Measurements from ENCODE around the gene YIPF3. TPM values are rescaled to one million over a fixed set of nuclear protein-coding genes. Genes with fewer than 3 reads are reported as not detected.

YIPF3 gene
- polyA plus RNA-seq, 1 of the 3 experiments (the other 2 are of a cell fraction), result 219 TPM

GRCh38 chr6:43477235-43478007 is 39.3 kb downstream of the YIPF3 start, which contains the start of gene TJAP1 (continued):
- 0 out of 2 replicates have a peak, but pooled peaks have one; percentile 31 for TF ChIP-seq REST (IDR thresholded peaks at IDR 0.05; ENCODE audit: low read depth, low read length)

GRCh38 chr6:43476746-43477145 is 40.0 kb downstream of the YIPF3 start:
- POLR2A ChIA-PET, result interaction anchor here (0.8 to 1.5 kb wide), 7 partner anchors 13 to 39 kb away, joined by 3 to 7 read pairs (median 4); no protein-coding TSS in a partner anchor
- 2% methylated on average over 2 of the region's 2 CpGs for WGBS (ENCODE audit: low lambda C conversion rate)
- peak overlapping the region; percentile 35 to 62; a peak in 3 of 4 replicates for H3K27ac ChIP-seq (ENCODE audit: low read depth in 2 of 2, low read length in 1 of 2)
- peak overlapping the region; percentile 77 for H3K4me2 ChIP-seq
- H3K9ac ChIP-seq, result 0 out of 2 replicates have a peak overlapping the region, but pooled peaks have one; percentile 79
- no peaks in the 10 kb centered on the region for H3K9me2 ChIP-seq
- CTCF ChIA-PET, result interaction anchor here (1.1 to 3.9 kb wide), 7 partner anchors 13 to 30 kb away, joined by 3 to 23 read pairs (median 5); partner anchors contain the start of gene DLK2
- no peak for DNase-seq
- H3K27me3 ChIP-seq (ENCODE audit: insufficient read depth), result no peaks in the 10 kb centered on the region
- H3K4me3 ChIP-seq (ENCODE audit: low read depth in 2 of 2, low read length in 1 of 2), result peak overlapping the region; percentile 60 to 65
- H3K79me2 ChIP-seq (ENCODE audit: insufficient read depth), result peaks cover 38% of the 10 kb centered on the region
- peaks cover 10 to 15% of the 10 kb centered on the region in 2 experiments; a peak in 3 of 4 replicates for H3K4me1 ChIP-seq (ENCODE audit: control insufficient read depth in 1 of 2, insufficient read depth in 2 of 2, low read depth in 1 of 2, low read length in 1 of 2)
- no peaks in the 10 kb centered on the region for H3F3A ChIP-seq (replicated peaks; ENCODE audit: insufficient read depth)
- no peaks in the 10 kb centered on the region for H4K20me1 ChIP-seq (ENCODE audit: insufficient read depth)
- H2AFZ ChIP-seq (ENCODE audit: low read depth), result peak overlapping the region; percentile 92
- H3K9me3 ChIP-seq, result no peaks in the 10 kb centered on the region
- H3K36me3 ChIP-seq (replicated peaks in 1 of 2; ENCODE audit: control insufficient read depth in 1 of 2, insufficient read depth in 2 of 2, low read length in 1 of 2), result peaks cover 0 to 2% of the 10 kb centered on the region in 2 experiments
- TF ChIP-seq MAX (IDR thresholded peaks at IDR 0.05; ENCODE audit: low read depth), result no peak
- no peak for TF ChIP-seq TEAD4 (IDR thresholded peaks at IDR 0.05; ENCODE audit: borderline replicate concordance, insufficient read depth)
- no peak for TF ChIP-seq CTCF (IDR thresholded peaks at IDR 0.05)
- TF ChIP-seq NRF1 (IDR thresholded peaks at IDR 0.05; ENCODE audit: low read depth, low read length), result no peak
- TF ChIP-seq RXRA (IDR thresholded peaks at IDR 0.05; ENCODE audit: borderline replicate concordance, low read depth), result no peak
- TF ChIP-seq REST (IDR thresholded peaks at IDR 0.05; ENCODE audit: low read depth, low read length), result no peak
- TF ChIP-seq YY1 (IDR thresholded peaks at IDR 0.05; ENCODE audit: low read depth), result no peak
- TF ChIP-seq SIN3A (IDR thresholded peaks at IDR 0.05; ENCODE audit: borderline replicate concordance, low read depth, low read length), result no peak
- TF ChIP-seq FOXM1 (IDR thresholded peaks at IDR 0.05; ENCODE audit: low read depth), result no peak
- no peak for TF ChIP-seq GATA2 (CRISPR knock-in tag; IDR thresholded peaks at IDR 0.05)
- no peak for TF ChIP-seq RFX5 (IDR thresholded peaks at IDR 0.05; ENCODE audit: low read length)
- no peak for TF ChIP-seq RCOR1 (IDR thresholded peaks at IDR 0.05; ENCODE audit: low read length)
- TF ChIP-seq ELF1 (IDR thresholded peaks at IDR 0.05), result no peak
- no peak for TF ChIP-seq MXI1 (IDR thresholded peaks at IDR 0.05; ENCODE audit: low read depth, low read length)
- TF ChIP-seq RAD21 (IDR thresholded peaks at IDR 0.05; ENCODE audit: low read length), result no peak
- no peak for TF ChIP-seq PBX3 (IDR thresholded peaks at IDR 0.05)
- no peak for TF ChIP-seq FOSL2 (IDR thresholded peaks at IDR 0.05; ENCODE audit: borderline replicate concordance, low read depth)
- no peak for TF ChIP-seq USF2 (IDR thresholded peaks at IDR 0.05; ENCODE audit: borderline replicate concordance, low read depth, low read length)

Measured in SK-N-SH (cell line).